Astrocyte (in vitro differentiated cells and primary cell): ENCODE measurements around the gene ACVR1. TPM values are rescaled to one million over a fixed set of nuclear protein-coding genes. Genes with fewer than 3 reads are reported as not detected.

Source experiments
- DNase-seq: peaks from one replicate; pipeline ENCODE4 v3.0.0-alpha.2; 2010; ENCODE audit warnings: low read depth
- FAIRE-seq: peaks from 2 replicates; lab custom pipeline; 2011; peaks lifted over from hg19 to GRCh38; lab: Jason Lieb, UNC
- H2AFZ ChIP-seq: 2 replicates; pipeline ENCODE4 v1.6.0; 2012; ENCODE audit warnings: low read depth, low read length, inconsistent platforms
- H3K27ac ChIP-seq: 2 replicates; pipeline ENCODE4 v1.5.1; 2011; ENCODE audit warnings: low read depth, low read length, inconsistent platforms
- H3K27me3 ChIP-seq: 2 replicates; pipeline ENCODE4 v1.6.0; 2011; ENCODE audit warnings: low read length, inconsistent platforms; ENCODE audit not compliant: insufficient read depth
- H3K36me3 ChIP-seq: 2 replicates; pipeline ENCODE4 v1.5.1; 2011; ENCODE audit warnings: low read length, inconsistent platforms; ENCODE audit not compliant: insufficient read depth
- H3K4me1 ChIP-seq: 2 replicates; pipeline ENCODE4 v1.5.1; 2011; ENCODE audit warnings: low read length, inconsistent platforms; ENCODE audit not compliant: insufficient read depth
- H3K4me2 ChIP-seq: 2 replicates; pipeline ENCODE4 v1.6.0; 2012; ENCODE audit warnings: low read length, inconsistent platforms
- H3K4me3 ChIP-seq: 2 replicates; pipeline ENCODE4 v1.5.1; 2011; ENCODE audit warnings: low read depth, mild to moderate bottlenecking, low read length, inconsistent platforms; ENCODE audit not compliant: insufficient read depth
- H3K79me2 ChIP-seq: 2 replicates; pipeline ENCODE4 v1.6.0; 2012; ENCODE audit warnings: mild to moderate bottlenecking, low read length, inconsistent platforms; ENCODE audit not compliant: insufficient read depth
- H3K9ac ChIP-seq: 2 replicates; pipeline ENCODE4 v1.6.0; 2012; ENCODE audit warnings: mild to moderate bottlenecking, low read length, inconsistent platforms
- H3K9me3 ChIP-seq: 2 replicates; pipeline ENCODE4 v1.5.1; 2012; ENCODE audit warnings: low read depth, mild to moderate bottlenecking, low read length, inconsistent platforms; ENCODE audit not compliant: insufficient read depth
- H4K20me1 ChIP-seq: 2 replicates; pipeline ENCODE4 v1.6.0; 2012; ENCODE audit warnings: low read length, inconsistent platforms; ENCODE audit not compliant: insufficient read depth
- H3K27ac Mint-ChIP-seq: one replicate; pipeline ENCODE4 v1.8.0; 2021; ENCODE audit warnings: mild to moderate bottlenecking, mixed read lengths; ENCODE audit not compliant: unreplicated experiment
- H3K27me3 Mint-ChIP-seq: one replicate; pipeline ENCODE4 v1.8.0; 2021; ENCODE audit warnings: low read depth, mixed read lengths; ENCODE audit not compliant: unreplicated experiment
- H3K36me3 Mint-ChIP-seq: one replicate; pipeline ENCODE4 v1.8.0; 2021; ENCODE audit warnings: low read depth, mixed read lengths; ENCODE audit not compliant: unreplicated experiment
- H3K4me1 Mint-ChIP-seq: one replicate; pipeline ENCODE4 v1.8.0; 2021; ENCODE audit warnings: low read depth, mixed read lengths; ENCODE audit not compliant: unreplicated experiment
- H3K4me3 Mint-ChIP-seq: one replicate; pipeline ENCODE4 v1.8.0; 2021; ENCODE audit warnings: mild to moderate bottlenecking, moderate library complexity, mixed read lengths; ENCODE audit not compliant: unreplicated experiment
- H3K9me3 Mint-ChIP-seq: one replicate; pipeline ENCODE4 v1.8.0; 2021; ENCODE audit warnings: mild to moderate bottlenecking, mixed read lengths; ENCODE audit not compliant: unreplicated experiment
- CTCF ChIP-seq: IDR thresholded peaks from 2 replicates; pipeline ENCODE4 v1.5.1; 2011; ENCODE audit warnings: low read depth, mild to moderate bottlenecking, inconsistent platforms, low read length, moderate library complexity; ENCODE audit not compliant: insufficient read depth
- EZH2 ChIP-seq: IDR thresholded peaks from 2 replicates; pipeline ENCODE4 v1.6.1; 2012; ENCODE audit warnings: mild to moderate bottlenecking, low read length, inconsistent platforms; ENCODE audit not compliant: insufficient read depth
- total RNA-seq: library from RNA; stranded (reverse); gene quantifications from 2 replicates; pipeline ENCODE4 v1.2.1, GENCODE V29; 2021

The ACVR1 gene
- total RNA-seq, 1 donor from 2014 or later = 45.9 TPM

GRCh38 chr2:157727693-157728092, 148.4 kb downstream of the ACVR1 start:
- H4K20me1 ChIP-seq = no peaks in the 10 kb centered on the region
- H3K4me1 ChIP-seq = no peaks in the 10 kb centered on the region
- H3K9me3 Mint-ChIP-seq = peaks cover 4% of the 10 kb centered on the region
- H3K79me2 ChIP-seq = peaks cover 3% of the 10 kb centered on the region
- peaks cover 21% of the 10 kb centered on the region for H3K4me1 Mint-ChIP-seq
- H3K9me3 ChIP-seq = no peaks in the 10 kb centered on the region
- H2AFZ ChIP-seq = no peak overlapping the region
- H3K27me3 Mint-ChIP-seq = no peaks in the 10 kb centered on the region
- peaks cover 7% of the 10 kb centered on the region for H3K36me3 ChIP-seq
- no peak overlapping the region for H3K27ac Mint-ChIP-seq
- H3K4me3 ChIP-seq = no peak overlapping the region
- H3K9ac ChIP-seq = no peak overlapping the region
- FAIRE-seq = no peak
- no peaks in the 10 kb centered on the region for H3K27me3 ChIP-seq
- TF ChIP-seq EZH2 = no peak
- TF ChIP-seq CTCF = no peak
- H3K36me3 Mint-ChIP-seq = peaks cover 24% of the 10 kb centered on the region
- no peak overlapping the region for H3K4me3 Mint-ChIP-seq
- H3K27ac ChIP-seq = no peak overlapping the region
- H3K4me2 ChIP-seq = no peak overlapping the region
- DNase-seq = no peak

GRCh38 chr2:157726946-157727345, 149.2 kb downstream of the ACVR1 start:
- Histone ChIP-seq H3K27ac (no peak overlapping the region), H2AFZ (no peak overlapping the region), H4K20me1 (no peaks in the 10 kb centered on the region), H3K4me1 (no peaks in the 10 kb centered on the region), H3K27me3 (no peaks in the 10 kb centered on the region), H3K4me3 (no peak overlapping the region), H3K9me3 (no peaks in the 10 kb centered on the region), H3K4me2 (no peak overlapping the region), H3K36me3 (peaks cover 7% of the 10 kb centered on the region), H3K79me2 (peaks cover 3% of the 10 kb centered on the region), H3K9ac (no peak overlapping the region)
- Mint-ChIP-seq H3K36me3 (peaks cover 27% of the 10 kb centered on the region), H3K9me3 (peaks cover 7% of the 10 kb centered on the region), H3K4me3 (no peak overlapping the region), H3K4me1 (peaks cover 21% of the 10 kb centered on the region), H3K27ac (peak overlapping the region; percentile 11), H3K27me3 (no peaks in the 10 kb centered on the region)
- TF ChIP-seq EZH2 (no peak), CTCF (no peak)
- FAIRE-seq (no peak), DNase-seq (no peak)

GRCh38 chr2:157725846-157726245, 150.3 kb downstream of the ACVR1 start:
- FAIRE-seq = no peak
- Histone ChIP-seq H3K27ac (no peak overlapping the region), H4K20me1 (no peaks in the 10 kb centered on the region), H3K9me3 (no peaks in the 10 kb centered on the region), H2AFZ (no peak overlapping the region), H3K27me3 (no peaks in the 10 kb centered on the region), H3K4me3 (no peak overlapping the region), H3K4me1 (no peaks in the 10 kb centered on the region), H3K4me2 (peak overlapping the region; percentile 1), H3K79me2 (peaks cover 3% of the 10 kb centered on the region), H3K36me3 (peaks cover 11% of the 10 kb centered on the region), H3K9ac (no peak overlapping the region)
- peak; percentile 65 for DNase-seq
- H3K27ac Mint-ChIP-seq = peak overlapping the region; percentile 3
- H3K9me3 Mint-ChIP-seq = peaks cover 7% of the 10 kb centered on the region
- H3K4me1 Mint-ChIP-seq = peaks cover 21% of the 10 kb centered on the region
- no peaks in the 10 kb centered on the region for H3K27me3 Mint-ChIP-seq
- peaks cover 27% of the 10 kb centered on the region for H3K36me3 Mint-ChIP-seq
- TF ChIP-seq EZH2 (no peak), CTCF (no peak)
- H3K4me3 Mint-ChIP-seq = no peak overlapping the region
